ENCODE data around the gene ELN.
"Not testable (repeated sequence)": the region's sequence is repeated elsewhere in the genome, so short reads cannot be mapped to it uniquely, and the experiment has no call there.

The ELN gene

GRCh38 chr7:74009719-74010118 is 18.3 kb upstream of the ELN start:
- ATAC-seq, result no peak
- no peak for TF ChIP-seq ZNF565 (CRISPR knock-in tag; conservative IDR thresholded peaks at IDR 0.05; ENCODE audit: low read depth)
- TF ChIP-seq PATZ1 (CRISPR knock-in tag; IDR thresholded peaks at IDR 0.05; ENCODE audit: borderline replicate concordance), result no peak
- no peak for TF ChIP-seq ZFP30 (CRISPR knock-in tag; IDR thresholded peaks at IDR 0.05)
- TF ChIP-seq TCF4 (CRISPR knock-in tag; IDR thresholded peaks at IDR 0.05; ENCODE audit: borderline replicate concordance), result no peak
- no peak for TF ChIP-seq BACH2 (CRISPR knock-in tag; IDR thresholded peaks at IDR 0.05; ENCODE audit: borderline replicate concordance)
- no peak for TF ChIP-seq TSHZ2 (CRISPR knock-in tag; IDR thresholded peaks at IDR 0.05)

DNA sequence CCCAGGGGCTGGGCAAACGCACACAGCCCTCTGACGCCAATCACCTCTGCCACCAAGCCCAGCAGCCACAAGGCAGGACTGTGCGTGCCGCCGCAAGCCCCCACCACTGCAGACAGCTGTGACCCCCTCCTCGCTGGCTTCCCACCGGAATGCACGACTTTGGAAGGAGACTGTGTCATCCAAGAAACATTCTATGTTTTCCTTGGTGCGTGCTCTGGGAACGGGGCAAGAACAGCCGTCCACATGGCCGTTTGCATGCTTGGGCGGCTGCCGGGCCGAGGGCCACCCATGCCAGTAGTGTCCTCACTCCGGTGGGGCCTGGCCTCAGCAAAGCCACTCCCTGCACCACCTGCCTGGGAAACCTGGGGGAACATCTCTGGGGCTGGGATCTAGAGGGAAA is 17.6 kb upstream of the ELN start:
- ATAC-seq, result no peak
- TF ChIP-seq CSRNP3 (CRISPR knock-in tag; IDR thresholded peaks at IDR 0.05), result no peak

DNA sequence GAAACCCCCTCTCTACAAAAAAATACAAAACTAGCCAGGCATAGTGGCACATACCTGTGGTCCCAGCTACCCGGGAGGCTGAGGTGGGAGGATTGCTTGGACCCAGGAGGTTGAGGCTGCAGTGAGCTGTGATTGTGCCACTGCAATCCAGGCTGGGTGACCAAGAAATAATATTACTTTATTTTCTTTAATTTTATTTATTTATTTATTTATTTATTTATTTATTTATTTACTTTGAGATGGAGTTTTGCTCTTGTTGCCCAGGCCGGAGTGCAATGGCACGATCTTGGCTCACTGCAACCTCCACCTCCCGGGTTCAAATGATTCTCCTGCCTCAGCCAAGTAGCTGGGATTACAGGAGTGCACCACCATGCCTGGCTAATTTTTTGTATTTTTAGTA is 16.6 kb upstream of the ELN start:
- not testable (repeated sequence) for ATAC-seq

- peak; percentile 78 for ATAC-seq
- TF ChIP-seq ZNF8 (CRISPR knock-in tag; IDR thresholded peaks at IDR 0.05) (no peak), CSDC2 (CRISPR knock-in tag; IDR thresholded peaks at IDR 0.05) (no peak), ZC3H10 (CRISPR knock-in tag; IDR thresholded peaks at IDR 0.05) (no peak), ESRRG (CRISPR knock-in tag; IDR thresholded peaks at IDR 0.05) (no peak), TSHZ2 (CRISPR knock-in tag; IDR thresholded peaks at IDR 0.05) (no peak), ZFP3 (CRISPR knock-in tag; IDR thresholded peaks at IDR 0.05) (no peak), CSRNP3 (CRISPR knock-in tag; IDR thresholded peaks at IDR 0.05) (no peak), PPARA (CRISPR knock-in tag; IDR thresholded peaks at IDR 0.05; ENCODE audit: borderline replicate concordance) (no peak), SNAI2 (CRISPR knock-in tag; IDR thresholded peaks at IDR 0.05) (no peak)
- TF ChIP-seq, protein P1, sequence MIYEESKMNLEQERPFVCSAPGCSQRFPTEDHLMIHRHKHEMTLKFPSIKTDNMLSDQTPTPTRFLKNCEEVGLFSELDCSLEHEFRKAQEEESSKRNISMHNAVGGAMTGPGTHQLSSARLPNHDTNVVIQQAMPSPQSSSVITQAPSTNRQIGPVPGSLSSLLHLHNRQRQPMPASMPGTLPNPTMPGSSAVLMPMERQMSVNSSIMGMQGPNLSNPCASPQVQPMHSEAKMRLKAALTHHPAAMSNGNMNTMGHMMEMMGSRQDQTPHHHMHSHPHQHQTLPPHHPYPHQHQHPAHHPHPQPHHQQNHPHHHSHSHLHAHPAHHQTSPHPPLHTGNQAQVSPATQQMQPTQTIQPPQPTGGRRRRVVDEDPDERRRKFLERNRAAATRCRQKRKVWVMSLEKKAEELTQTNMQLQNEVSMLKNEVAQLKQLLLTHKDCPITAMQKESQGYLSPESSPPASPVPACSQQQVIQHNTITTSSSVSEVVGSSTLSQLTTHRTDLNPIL (CRISPR knock-in tag; IDR thresholded peaks at IDR 0.05; ENCODE audit: low read depth), result no peak
- TF ChIP-seq, protein P2, sequence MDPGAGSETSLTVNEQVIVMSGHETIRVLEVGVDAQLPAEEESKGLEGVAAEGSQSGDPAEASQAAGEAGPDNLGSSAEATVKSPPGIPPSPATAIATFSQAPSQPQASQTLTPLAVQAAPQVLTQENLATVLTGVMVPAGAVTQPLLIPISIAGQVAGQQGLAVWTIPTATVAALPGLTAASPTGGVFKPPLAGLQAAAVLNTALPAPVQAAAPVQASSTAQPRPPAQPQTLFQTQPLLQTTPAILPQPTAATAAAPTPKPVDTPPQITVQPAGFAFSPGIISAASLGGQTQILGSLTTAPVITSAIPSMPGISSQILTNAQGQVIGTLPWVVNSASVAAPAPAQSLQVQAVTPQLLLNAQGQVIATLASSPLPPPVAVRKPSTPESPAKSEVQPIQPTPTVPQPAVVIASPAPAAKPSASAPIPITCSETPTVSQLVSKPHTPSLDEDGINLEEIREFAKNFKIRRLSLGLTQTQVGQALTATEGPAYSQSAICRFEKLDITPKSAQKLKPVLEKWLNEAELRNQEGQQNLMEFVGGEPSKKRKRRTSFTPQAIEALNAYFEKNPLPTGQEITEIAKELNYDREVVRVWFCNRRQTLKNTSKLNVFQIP (CRISPR knock-in tag; IDR thresholded peaks at IDR 0.05; ENCODE audit: borderline replicate concordance, low read depth), result no peak
These were observed 15.1 kb upstream of the ELN start for GRCh38 chr7:74012842-74013249.
